ENCODE results near the gene RIMKLA.

RIMKLA gene

DNA sequence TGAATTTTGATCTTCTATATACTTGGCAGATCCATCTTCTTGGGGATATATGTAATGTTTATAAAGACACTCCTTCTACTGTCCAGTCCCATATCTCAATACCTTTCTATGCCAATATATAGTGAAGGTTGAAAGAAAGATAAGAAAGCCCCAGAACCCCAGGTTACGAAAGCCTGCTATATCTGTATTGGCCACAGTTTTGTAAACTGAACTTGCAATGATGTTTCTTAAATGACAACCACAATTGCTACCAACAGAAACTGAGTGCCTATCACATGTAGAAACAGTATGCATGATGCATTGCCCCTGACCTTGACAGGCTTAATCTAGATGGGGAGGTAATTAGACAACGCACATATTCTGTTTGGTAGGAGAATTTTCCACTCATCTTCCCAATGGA, 7.8 kb upstream of the RIMKLA start:
- no peak for DNase-seq (ENCODE audit: low read depth in 3 of 3)

DNA sequence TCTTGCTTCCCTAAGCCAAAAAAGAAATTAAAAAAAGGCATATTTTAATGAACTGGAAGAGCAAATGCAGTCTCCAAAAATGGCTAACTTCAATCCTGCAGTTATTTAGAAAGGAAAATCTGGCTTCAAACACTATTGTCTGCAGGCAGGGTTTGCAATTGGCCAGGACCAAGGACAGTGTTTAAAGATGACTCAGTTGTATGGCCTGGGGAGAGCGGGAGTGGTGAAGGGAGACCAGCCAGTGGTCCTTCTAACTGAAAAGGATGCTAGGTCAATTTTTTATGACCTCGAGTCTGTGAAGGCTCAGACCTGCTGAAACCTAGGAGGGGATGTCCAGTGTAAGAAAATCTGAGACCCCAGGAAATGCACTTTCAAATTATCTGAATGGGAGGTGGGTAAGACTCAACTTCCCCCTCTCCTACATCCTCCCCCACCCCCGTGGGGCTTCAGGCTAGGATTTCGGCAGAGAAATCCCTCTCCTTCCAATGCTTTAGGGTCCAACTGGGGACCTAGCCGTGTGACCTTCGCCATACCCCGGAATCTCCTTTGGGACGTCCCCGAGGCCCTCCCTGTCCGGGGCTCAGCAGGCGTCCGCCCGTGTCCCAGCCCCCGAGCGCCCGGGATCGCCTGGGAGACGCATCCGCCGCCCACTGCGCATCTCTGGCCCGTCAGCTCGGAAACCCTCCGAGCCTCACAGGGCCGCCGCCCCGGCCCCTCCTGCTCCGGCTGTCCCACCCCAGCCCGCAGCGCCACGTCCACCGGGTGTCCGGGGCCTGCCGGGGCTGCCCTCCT, 602 bp upstream of the RIMKLA start:
- no peak for DNase-seq (ENCODE audit: low read depth in 3 of 3)

DNA sequence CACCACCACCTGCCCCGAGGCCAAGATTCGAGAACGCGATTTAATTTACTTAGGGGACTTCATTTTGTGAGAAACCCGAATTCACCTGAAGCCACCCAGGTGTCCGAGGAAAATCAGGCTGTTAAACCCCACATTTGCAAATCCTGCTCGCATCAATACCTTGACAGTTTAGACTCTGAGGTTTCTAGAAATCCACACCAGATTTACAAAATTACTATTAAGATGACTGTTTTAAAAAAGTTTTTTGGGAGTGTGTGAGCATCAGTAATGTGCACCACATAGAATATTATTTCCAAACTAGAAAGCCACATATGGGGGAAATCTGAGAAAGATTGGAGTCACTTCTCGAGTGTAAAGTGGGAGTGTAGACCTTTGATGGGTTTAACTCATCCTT, 685 bp downstream of the RIMKLA start:
- DNase-seq (ENCODE audit: low read depth in 3 of 3): no peak

DNA sequence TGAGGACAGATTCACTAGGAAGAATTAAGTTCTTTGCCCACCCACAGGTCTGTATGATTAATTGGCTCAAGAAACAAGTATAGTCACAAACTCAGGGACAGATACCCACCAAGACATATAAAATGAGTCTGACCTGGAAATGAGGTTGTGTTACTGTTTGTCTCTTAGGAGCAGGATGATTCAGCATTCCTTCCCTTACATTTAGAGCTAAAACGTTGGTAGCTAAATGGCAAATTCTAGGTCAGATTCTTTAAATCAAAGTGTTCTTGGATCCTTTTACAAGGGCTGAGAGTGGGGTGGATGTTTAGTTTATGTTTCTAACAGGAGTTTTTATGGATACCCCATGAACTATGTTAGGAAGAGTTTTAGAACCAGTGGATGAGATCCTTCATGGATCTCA, 4.7 kb downstream of the RIMKLA start:
- no peak for DNase-seq (ENCODE audit: low read depth in 3 of 3)

DNA sequence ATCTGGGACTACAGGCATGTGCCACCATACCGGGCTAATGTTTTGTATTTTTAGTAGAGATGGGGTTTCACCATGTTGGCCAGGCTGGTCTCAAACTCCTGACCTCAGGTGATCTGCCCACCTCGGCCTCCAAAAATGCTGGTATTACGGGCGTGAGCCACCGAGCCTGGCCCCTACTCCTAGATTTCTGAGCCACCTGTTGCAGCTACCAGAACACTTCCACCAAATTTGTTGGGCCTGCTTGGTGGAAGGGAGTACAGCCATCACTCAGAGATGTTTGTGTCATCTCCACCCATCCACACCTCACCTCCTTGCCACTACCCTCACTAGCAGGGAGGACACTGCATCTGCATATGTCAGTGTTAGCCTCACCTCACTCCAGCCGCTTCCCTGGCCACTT, 5.5 kb downstream of the RIMKLA start:
- no peak for DNase-seq (ENCODE audit: low read depth in 3 of 3)

DNA sequence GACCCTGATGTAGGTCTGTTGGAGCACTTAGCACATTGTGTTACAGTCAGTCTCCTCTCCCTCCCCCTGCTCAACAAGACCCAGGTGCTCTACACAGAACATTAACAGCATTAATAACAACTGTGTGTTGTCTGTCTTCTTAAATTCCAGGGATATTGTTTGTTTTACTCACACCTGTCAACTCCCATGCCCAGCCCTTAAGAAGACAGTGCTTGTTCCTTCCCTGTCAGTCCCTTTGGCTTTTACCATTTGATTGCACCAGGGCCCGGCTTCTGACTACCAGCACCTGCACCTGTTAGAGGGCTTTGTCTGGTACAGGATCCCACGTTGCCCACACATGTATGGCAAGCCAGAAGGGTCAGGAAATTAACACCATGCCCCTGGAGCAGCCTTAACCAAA, 11.7 kb downstream of the RIMKLA start:
- DNase-seq (ENCODE audit: low read depth in 3 of 3): no peak

DNA sequence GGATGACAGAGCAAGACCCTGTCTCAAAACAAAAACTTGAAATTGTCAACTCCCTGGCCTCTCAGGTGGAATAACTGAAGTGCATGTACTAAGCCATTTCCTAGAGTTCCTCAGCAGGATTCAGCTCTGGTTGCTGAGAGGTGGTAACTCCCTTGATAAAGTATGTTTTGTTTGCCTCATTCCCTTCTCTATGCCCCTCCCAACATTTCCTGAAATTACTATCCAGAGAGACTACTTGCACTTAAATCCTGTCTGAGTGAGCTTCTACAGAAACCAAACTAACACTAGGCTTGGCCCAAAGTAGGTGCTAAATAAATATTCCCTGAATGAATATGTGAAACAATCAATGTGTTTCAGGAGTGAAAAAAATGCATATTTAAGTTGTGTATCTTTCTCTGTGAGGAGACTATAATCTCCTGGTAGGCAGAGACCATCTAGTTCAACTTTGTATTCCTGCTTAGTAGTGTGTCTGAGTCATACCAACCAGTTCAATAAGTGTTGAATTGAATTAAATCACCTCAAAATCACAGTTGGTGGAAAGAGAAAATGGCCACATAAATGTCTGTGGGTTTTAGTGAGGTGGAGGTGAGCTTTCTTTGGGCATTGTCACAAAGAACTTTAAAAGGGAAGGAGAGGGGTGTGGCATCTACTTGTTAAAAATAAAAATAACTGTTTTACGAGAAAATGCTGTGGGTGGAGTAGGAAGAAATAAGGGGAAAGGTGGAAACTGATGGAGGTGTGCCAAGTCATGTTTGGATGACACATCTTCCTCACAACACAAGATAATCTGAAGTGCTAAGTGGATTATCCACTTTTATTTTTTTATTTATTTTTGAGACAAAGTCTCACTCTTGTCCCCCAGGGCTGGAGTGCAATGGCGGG, 12.6 kb downstream of the RIMKLA start:
- no peak for DNase-seq (ENCODE audit: low read depth in 3 of 3)

DNA sequence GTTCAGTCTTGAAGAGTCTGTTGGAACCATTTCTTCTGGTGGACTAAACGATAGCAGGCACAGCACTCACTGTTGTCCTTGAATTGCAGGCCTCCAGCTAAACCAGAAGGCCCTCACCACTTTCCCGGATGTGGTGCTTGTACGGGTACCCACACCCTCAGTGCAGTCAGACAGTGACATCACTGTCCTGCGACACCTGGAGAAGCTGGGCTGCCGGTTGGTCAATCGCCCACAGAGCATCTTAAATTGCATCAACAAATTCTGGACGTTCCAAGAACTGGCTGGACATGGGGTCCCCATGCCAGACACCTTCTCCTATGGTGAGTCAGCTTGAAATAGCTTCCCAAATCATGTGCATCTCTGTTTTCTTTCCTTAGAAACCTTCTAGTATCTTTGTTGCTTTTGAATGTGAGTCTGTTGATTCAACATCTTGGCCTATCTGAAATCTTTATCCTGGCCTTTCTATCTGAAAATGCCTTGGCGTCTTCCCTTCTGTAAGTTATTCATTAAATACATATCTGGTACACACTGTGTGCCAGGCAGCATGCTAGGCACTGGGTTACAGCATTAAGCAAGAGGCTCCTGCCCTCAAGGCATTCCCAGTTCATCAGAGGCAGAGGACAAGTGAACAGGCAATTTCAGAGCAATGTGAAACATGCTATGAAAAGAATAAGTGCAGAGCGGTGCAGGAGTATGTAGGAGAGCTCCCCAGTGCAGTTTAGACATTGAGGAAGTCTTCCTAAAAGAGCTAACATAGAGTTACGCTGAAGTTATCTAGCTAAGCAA, 18.9 kb downstream of the RIMKLA start:
- no peak for DNase-seq (ENCODE audit: low read depth in 3 of 3)

DNA sequence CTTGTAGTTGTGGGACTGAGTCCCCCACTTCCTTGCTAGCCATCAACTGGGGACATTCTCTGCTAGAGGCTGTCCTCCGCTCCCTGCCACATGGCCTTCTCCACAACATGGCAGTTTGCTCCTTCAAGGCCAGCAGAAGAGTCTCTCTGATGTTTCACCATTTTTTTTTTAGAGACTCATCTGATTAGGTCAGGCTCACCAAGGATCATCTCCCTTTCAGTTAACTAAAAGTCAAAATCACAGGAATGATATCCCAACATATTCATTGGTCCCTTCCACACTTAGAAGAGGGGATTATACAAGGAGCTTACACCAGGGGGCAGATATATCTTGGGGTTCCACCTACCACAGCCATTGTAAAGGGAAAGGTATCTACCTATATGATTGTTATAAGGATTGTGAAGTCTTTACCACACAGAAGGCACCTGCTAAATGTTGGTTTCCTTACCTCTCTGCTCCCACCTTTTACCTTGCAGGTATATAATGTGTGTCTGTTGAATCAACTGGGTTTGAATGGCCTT, 23.3 kb downstream of the RIMKLA start:
- no peak for DNase-seq (ENCODE audit: low read depth in 3 of 3)

DNA sequence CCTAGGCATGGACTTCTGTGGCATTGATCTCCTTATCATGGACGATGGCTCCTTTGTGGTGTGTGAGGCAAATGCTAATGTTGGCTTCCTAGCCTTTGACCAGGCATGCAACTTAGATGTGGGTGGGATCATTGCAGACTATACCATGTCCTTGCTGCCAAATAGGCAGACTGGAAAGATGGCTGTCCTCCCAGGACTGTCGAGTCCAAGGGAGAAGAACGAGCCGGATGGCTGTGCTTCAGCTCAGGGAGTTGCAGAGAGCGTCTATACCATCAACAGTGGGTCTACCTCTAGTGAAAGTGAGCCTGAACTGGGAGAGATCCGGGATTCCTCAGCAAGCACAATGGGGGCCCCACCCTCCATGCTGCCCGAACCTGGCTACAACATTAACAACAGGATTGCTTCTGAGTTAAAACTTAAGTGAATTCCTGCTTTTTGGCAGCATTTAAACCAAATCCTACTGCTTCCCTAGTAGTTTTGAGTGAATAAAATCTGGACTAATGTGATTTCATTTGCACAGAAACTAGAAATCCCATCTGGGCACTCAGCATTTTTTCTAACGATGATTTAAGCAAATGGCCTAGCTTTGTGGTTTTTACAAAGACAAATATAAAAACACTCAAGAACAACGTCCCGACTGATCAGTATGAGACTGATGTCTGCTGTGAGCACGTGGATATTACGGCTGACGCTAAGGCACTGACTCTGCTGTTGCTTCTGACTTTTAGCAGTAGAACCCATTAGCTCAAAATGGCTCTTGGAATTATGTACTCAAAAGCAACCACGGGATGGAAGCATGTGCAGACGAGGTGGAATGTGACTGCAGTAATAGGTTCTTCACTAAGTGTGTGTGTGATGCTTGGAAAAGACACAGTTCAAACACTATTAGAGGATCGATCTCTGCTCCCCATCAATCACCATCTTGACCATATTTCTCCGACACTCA, 34.2 kb downstream of the RIMKLA start:
- DNase-seq (ENCODE audit: low read depth in 3 of 3): no peak

DNA sequence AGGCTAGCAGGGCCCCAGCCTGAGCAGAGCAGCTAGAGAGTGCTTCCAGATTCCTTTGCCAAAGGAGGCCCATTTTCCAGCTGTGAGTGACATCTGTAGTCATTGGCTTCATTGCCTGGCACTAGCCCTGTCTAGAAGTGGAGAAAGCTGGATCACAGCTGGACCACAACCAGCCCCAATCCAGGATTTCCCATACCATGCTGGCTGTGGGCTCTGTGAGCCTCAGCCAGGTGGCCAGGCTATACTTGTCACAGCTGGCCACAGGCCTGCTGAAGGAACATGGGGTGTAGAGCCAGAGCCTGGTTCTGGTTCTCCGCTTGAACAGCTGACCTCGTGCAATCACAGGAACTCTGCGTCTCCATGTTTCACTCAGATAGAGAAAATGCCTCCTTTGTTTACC, 36.6 kb downstream of the RIMKLA start:
- DNase-seq (ENCODE audit: low read depth in 3 of 3): no peak

DNA sequence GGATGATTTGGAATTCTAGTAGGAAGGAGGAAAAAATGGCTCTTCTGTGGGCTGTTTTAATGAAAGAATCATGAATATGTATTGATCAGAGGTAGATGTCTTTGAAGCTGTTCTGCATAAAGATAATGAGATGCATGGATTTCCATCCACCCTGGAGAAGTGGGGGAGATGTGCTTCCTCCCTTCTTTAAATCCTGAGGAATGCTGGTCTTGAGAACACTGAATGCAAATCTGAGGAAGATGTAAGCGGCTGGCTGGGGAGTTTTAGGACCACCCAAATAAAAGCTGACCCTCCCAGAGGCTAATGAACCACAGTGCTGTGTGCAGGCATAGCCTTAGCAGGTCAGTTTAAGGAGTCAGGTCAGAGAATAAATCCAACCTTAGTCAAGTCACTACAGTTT, 37.9 kb downstream of the RIMKLA start:
- DNase-seq (ENCODE audit: low read depth in 3 of 3): no peak

DNA sequence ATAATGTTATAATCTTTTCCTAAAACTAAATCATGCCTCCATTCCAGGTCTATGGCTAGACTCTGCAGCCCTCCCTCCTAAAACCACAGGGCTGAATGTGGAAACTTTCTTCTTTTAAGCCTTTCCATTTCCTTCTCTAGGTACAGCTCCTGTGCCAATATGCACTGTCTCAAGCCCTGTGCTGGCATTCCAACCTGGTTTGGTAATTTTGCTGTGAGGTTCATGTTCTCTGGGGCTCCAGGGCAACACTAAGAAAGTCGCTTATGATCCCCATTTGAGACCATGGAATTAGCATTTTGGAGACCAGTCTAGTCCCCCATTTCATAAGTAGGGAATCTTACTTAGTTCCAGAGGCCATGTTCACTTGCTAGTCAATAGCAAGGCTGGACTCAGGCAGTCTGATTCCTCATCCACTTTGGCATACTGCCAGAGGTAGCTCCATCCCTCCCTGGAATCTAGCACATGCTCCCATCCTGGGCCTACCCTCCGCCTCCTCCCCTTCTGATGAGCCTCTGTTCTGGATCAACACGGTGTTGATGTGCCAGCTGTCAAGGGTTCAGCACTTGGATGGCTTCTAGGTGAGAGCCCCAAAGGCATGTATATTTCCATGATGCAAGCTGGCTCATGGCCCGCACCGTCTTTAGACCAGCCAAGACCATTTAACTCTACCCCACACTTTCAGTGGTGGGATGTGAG, 38.7 kb downstream of the RIMKLA start:
- no peak for DNase-seq (ENCODE audit: low read depth in 3 of 3)

DNA sequence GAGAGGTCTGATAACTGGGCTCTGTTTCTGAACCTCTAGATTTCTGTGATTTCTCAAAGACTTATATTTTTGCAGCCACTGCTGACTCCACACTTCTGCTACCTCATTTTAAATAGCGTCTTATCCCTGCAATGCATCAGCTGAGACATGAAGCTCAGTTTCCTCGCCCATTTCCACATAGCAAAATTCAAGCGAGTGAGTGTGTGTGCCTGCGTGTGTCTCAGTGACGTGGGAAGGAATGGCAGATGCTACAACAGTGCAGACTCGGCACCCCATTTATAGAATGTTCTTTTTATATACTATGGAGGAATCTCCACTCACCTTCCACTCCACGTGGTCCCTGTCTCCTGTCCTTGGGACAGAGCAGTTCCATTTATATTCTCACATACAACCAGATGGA, 39.5 kb downstream of the RIMKLA start:
- DNase-seq (ENCODE audit: low read depth in 3 of 3): no peak

DNA sequence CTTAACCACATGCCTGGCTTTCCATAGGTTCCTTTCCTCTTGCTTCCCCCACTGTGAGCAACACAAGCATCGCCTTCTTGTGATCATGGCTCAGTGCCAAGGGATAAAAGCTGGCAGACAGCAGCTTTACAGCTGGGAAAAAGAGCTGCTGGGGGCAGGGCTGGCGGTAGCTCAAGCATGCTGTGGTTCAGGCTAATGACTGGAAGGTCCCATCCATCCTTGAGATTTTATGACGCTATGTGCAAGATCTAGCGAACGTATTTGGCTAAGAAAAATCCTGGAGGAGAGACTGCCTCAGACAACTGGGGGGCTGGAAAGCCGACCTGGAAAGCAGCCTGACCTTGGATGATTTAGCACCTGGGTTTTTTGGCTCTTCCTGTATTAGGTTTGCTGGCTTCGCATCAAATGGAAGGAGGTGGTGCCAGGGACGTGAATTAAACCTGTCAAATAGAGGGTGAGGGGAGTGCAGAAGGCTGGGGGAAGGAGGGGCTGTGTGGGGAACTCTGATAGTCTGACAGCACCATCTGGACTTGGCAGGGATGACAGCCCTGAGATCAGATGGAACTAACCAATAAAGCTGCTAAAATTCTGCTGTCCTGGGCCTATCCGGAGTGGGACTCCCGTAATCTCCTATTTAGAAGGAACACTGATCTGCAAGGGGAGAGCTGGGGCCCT, 40.5 kb downstream of the RIMKLA start:
- no peak for DNase-seq (ENCODE audit: low read depth in 3 of 3)

DNA sequence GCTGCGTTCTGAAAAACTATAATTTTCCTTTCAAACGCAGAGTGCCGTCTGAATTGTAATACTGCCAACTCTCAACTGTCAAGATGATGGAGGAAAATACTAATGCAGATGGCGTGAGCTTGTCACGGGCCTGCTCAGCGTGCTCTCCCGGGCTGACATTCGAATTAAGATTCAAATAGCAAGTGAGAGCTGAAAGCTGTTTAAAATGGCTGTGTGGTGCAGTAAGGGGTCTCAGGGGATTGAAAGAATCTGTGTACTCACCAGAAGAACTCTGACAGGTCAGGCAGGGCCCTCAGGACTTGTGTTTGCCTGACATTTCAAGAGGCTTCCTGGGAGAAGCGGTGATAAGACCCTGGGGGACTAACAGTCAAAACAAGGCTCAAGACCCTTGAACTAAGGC, 42.1 kb downstream of the RIMKLA start:
- DNase-seq (ENCODE audit: low read depth in 3 of 3): no peak

DNA sequence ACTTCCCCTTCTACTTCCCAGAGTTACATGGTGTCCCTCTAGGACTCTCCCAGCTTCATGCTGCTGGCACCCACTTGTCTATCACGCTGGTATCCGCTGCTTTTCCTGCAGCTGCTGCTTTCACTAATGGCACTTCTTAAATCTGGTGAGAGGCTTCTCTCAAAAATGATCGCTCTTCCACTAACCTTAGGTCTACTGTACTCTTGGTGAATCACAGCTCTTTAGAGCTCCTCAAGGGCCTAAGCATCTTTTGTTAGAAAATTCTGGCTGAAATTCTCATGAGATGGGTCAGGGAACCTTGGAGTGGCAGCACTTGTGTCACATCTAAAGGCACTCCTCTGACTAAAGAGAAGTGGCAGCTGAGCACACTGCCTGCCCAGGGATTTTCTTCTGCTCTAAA, 43.1 kb downstream of the RIMKLA start:
- DNase-seq (ENCODE audit: low read depth in 3 of 3): no peak

DNA sequence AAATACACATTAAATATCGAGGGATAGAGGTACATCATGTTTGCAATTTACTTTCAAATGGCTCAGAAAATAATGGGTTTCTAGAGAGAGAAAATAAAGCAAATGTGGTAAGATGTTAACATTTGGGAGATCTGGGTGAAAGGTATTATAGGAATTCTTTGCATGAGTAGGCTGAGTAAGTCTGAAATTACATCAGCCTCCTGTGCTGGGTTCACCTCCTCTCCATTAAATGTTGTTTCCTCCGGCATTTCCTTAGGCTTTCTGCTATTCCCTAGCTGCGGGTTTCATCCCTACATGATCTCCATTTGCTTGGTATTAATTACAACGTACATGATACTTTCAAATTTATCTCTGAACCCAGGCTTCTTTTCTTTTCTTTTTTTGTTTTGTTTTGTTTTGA, 43.6 kb downstream of the RIMKLA start:
- no peak for DNase-seq (ENCODE audit: low read depth in 3 of 3)

DNA sequence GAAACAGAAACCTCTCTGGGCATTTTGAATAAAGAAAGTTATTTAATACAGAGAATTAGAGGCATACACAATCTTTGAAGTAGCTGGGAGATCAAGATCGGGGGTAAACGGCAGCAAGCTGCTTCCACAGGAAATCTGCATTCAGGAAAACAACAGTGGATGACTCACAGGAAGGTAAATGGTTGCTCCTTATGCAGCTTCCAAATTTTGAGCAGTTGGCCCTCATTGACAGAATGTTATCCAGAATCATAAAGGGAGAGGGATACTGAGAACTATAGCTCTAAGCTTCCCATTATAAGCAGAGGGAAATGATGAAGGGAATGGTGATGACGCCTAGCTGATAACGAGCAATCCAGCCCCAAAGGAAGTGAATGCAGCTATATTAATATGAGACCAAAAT, 46.6 kb downstream of the RIMKLA start:
- no peak for DNase-seq (ENCODE audit: low read depth in 3 of 3)

DNA sequence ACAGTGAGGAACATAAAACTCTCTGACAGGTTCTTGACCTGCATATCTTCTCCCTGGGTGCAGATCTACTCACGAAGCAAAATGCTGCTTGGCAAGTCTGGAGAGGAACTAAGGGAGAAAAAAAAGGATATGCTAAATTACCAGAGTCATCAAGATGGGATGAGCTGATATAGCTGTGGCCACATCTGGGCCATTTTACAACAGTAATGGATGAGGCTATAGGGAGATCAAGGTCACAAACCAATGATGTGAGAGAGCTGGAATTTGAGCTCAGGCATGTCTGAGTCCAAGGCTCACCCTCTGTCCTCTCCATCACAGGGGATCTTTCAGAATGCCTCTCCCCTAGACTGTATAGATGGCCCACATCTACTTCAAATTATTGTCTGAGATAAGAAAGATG, 49.0 kb downstream of the RIMKLA start:
- no peak for DNase-seq (ENCODE audit: low read depth in 3 of 3)
